ENCODE measurements around the gene EGFR. TPM values are rescaled to one million over a fixed set of nuclear protein-coding genes. Genes with fewer than 3 reads are reported as not detected.

Gene EGFR
- total RNA-seq, 2 donors from 2014 or later: 78.3 to 112 TPM

DNA sequence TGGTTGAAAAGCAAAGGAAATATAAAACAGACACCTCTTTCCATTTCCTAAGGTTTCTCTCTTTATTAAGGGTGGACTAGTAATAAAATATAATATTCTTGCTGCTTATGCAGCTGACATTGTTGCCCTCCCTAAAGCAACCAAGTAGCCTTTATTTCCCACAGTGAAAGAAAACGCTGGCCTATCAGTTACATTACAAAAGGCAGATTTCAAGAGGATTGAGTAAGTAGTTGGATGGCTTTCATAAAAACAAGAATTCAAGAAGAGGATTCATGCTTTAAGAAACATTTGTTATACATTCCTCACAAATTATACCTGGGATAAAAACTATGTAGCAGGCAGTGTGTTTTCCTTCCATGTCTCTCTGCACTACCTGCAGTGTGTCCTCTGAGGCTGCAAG lies 191.9 kb downstream of the EGFR start:
- no peak for TF ChIP-seq POLR2A (IDR thresholded peaks at IDR 0.05)
- TF ChIP-seq, protein P1, sequence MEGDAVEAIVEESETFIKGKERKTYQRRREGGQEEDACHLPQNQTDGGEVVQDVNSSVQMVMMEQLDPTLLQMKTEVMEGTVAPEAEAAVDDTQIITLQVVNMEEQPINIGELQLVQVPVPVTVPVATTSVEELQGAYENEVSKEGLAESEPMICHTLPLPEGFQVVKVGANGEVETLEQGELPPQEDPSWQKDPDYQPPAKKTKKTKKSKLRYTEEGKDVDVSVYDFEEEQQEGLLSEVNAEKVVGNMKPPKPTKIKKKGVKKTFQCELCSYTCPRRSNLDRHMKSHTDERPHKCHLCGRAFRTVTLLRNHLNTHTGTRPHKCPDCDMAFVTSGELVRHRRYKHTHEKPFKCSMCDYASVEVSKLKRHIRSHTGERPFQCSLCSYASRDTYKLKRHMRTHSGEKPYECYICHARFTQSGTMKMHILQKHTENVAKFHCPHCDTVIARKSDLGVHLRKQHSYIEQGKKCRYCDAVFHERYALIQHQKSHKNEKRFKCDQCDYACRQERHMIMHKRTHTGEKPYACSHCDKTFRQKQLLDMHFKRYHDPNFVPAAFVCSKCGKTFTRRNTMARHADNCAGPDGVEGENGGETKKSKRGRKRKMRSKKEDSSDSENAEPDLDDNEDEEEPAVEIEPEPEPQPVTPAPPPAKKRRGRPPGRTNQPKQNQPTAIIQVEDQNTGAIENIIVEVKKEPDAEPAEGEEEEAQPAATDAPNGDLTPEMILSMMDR (IDR thresholded peaks at IDR 0.05): no peak
- no peak for TF ChIP-seq POLR2AphosphoS5 (IDR thresholded peaks at IDR 0.05)
- Histone ChIP-seq H3K27ac (no peak overlapping the region), H3K4me3 (no peak overlapping the region), H3K4me1 (replicated peaks) (no peaks in the 10 kb centered on the region), H3K9me3 (no peaks in the 10 kb centered on the region), H3K36me3 (peaks cover 0 to 5% of the 10 kb centered on the region in 2 donors), H3K27me3 (replicated peaks; ENCODE audit: insufficient read depth) (no peaks in the 10 kb centered on the region)
- no peak for DNase-seq (ENCODE audit: low spot score)
- WGBS: 74% methylated on average over 1 of the region's 1 CpG
- intact Hi-C loops (cut with DNase I): no loop called here

DNA sequence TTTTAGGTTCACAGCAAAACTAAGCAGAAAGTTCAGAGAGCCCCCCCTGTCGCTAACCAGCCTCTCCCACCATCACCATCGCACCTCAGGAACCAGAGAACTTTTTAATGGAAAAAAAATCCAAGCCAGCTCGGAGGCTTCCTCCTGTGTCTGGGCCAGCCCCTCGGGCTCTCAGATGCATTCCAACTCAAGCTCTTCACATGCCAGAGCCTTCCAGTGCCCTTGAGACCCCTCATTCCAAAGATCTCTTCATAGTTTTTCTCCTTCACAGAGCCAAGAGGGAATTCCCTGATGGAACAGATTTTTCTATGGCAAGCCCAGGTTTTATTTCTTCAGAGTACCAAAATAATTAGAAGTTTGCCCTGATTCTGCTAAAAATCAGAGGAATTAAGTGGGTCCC lies 192.9 kb downstream of the EGFR start:
- Histone ChIP-seq H3K27me3 (replicated peaks; ENCODE audit: insufficient read depth) (no peaks in the 10 kb centered on the region), H3K9me3 (no peaks in the 10 kb centered on the region), H3K27ac (no peak overlapping the region), H3K36me3 (peaks cover 0 to 5% of the 10 kb centered on the region in 2 donors), H3K4me1 (replicated peaks) (no peaks in the 10 kb centered on the region), H3K4me3 (no peak overlapping the region)
- no peak for DNase-seq (ENCODE audit: low spot score)
- 52% methylated on average over 4 of the region's 4 CpGs for WGBS
- intact Hi-C loops (cut with DNase I): no loop called here
- TF ChIP-seq POLR2AphosphoS5 (IDR thresholded peaks at IDR 0.05) (no peak), POLR2A (IDR thresholded peaks at IDR 0.05) (no peak)
- TF ChIP-seq, protein P1 (IDR thresholded peaks at IDR 0.05): no peak

DNA sequence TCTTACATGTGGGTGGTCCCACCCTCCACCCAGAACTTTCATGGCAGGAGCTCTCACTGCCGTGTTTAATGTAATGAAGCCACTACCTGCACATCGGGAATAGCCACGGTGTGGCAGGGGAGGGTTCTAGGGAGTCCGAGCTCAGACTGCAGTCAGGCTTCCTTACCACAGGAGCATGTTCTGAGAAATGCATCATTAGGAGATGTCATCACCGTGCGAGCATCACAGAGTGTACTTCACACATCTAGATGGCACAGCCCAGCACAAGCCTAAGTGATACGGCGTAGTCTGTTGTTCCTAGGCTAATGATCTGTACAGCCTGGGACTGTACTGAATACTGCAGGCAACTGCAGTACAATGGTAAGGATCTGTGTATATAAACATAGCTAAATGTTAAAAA lies 193.4 kb downstream of the EGFR start:
- 86% methylated on average over 8 of the region's 8 CpGs for WGBS
- TF ChIP-seq POLR2A (IDR thresholded peaks at IDR 0.05) (no peak), POLR2AphosphoS5 (IDR thresholded peaks at IDR 0.05) (no peak)
- TF ChIP-seq, protein P1 (IDR thresholded peaks at IDR 0.05): no peak

DNA sequence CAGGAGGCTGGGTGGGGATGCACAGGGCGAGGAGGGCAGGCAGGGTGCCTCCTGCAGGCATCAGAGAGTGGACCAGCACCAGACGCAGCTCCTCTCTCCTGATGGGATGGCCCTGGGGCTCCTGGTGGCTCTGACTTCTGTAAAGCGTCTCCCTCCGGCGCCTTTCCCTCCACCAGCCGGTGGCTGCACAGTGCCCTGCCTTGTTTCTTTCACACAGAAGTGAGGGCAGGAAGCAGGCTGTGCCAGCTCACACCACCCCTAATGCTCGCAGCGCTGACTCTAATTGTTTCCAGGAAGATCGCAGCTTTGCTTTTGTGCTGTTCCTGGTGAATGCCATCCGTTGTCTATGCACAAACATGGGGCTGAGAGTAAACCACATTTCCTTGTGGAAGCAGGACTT lies 194.0 kb downstream of the EGFR start:
- no peak for DNase-seq (ENCODE audit: low spot score)
- 43% methylated on average over 10 of the region's 10 CpGs for WGBS

More for the DNA sequence above, 193.4 kb downstream of the EGFR start:
- DNase-seq (ENCODE audit: low spot score): no peak
- no peaks in the 10 kb centered on the region for H3K9me3 ChIP-seq
- H3K27me3 ChIP-seq (replicated peaks; ENCODE audit: insufficient read depth): no peaks in the 10 kb centered on the region
- H3K4me1 ChIP-seq (replicated peaks): no peaks in the 10 kb centered on the region
- H3K36me3 ChIP-seq: peaks cover 0 to 5% of the 10 kb centered on the region in 2 donors
- H3K4me3 ChIP-seq: no peak overlapping the region
- H3K27ac ChIP-seq: no peak overlapping the region
- intact Hi-C loops (cut with DNase I): no loop called here

DNA sequence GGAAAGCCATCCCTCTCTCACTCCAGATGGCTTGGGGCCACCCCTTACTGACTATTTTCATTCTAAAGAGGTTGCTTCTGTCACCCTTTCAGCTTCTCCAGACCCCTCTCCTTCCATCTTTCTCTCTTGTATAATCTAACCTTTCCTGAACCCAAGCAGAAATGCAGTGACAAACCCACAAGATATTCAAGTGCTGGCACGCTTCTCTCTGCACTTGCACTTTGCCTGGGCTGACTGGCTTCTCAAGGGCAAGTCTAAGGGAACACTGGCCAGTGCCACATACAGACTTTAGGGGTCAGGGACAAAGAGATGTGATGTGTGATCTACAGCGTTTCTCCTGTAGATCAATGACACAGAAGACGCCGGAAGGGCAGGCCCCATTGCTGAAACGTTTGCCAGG lies 195.9 kb downstream of the EGFR start:
- intact Hi-C loops (cut with DNase I): no loop called here
- WGBS: 72% methylated on average over 5 of the region's 5 CpGs
- DNase-seq (ENCODE audit: low spot score): no peak
- Histone ChIP-seq H3K9me3 (no peaks in the 10 kb centered on the region), H3K27ac (no peak overlapping the region), H3K27me3 (replicated peaks; ENCODE audit: insufficient read depth) (no peaks in the 10 kb centered on the region), H3K4me3 (no peak overlapping the region), H3K36me3 (no peaks in the 10 kb centered on the region), H3K4me1 (replicated peaks) (no peaks in the 10 kb centered on the region)
- TF ChIP-seq, protein P1 (IDR thresholded peaks at IDR 0.05): no peak
- TF ChIP-seq POLR2A (IDR thresholded peaks at IDR 0.05) (no peak), POLR2AphosphoS5 (IDR thresholded peaks at IDR 0.05) (no peak)

More for the DNA sequence above, 194.0 kb downstream of the EGFR start:
- intact Hi-C loops (cut with DNase I): no loop called here
- H3K27me3 ChIP-seq (replicated peaks; ENCODE audit: insufficient read depth): no peaks in the 10 kb centered on the region
- H3K9me3 ChIP-seq: no peaks in the 10 kb centered on the region
- H3K27ac ChIP-seq: no peak overlapping the region
- H3K4me3 ChIP-seq: no peak overlapping the region
- TF ChIP-seq, protein P1 (IDR thresholded peaks at IDR 0.05): no peak
- TF ChIP-seq POLR2A (IDR thresholded peaks at IDR 0.05) (no peak), POLR2AphosphoS5 (IDR thresholded peaks at IDR 0.05) (no peak)
- H3K4me1 ChIP-seq (replicated peaks): no peaks in the 10 kb centered on the region
- peaks cover 0 to under 1% of the 10 kb centered on the region in 2 donors for H3K36me3 ChIP-seq

All from prostate gland (tissue), 2 donors.